ENCODE measurements around the gene SCAPER. TPM values are rescaled to one million over a fixed set of nuclear protein-coding genes. Genes with fewer than 3 reads are reported as not detected.
A peak's percentile ranks its signal among the peaks of the same experiment; 100 is the strongest.
"Not testable (repeated sequence)": the region's sequence is repeated elsewhere in the genome, so short reads cannot be mapped to it uniquely, and the experiment has no call there.

SCAPER gene
- total RNA-seq, 1 experiment from 2014 or later = 21.5 TPM

- intact Hi-C loops (cut with micrococcal nuclease; ENCODE audit: unreplicated experiment) = no loop called here
- POLR2A ChIA-PET (ENCODE audit: low non-redundant PET) = interaction anchor here (0.6 kb wide), 1 partner anchor 568 kb away, joined by 5 read pairs; the partner anchor contains the start of gene ISL2
- BruUV-seq (replicated peaks) = no TSS peak
These were observed 603 bp downstream of the SCAPER start for GRCh38 chr15:76904461-76905012.

GRCh38 chr15:76903251-76903681 lies 1.9 kb downstream of the SCAPER start:
- BruUV-seq (replicated peaks) = no TSS peak
- H3K27me3 ChIP-seq (replicated peaks; ENCODE audit: insufficient read depth, low read depth, low read length, poor library complexity) = no peaks in the 10 kb centered on the region
- intact Hi-C loops (cut with micrococcal nuclease; ENCODE audit: unreplicated experiment) = no loop called here
- no peak overlapping the region for H3K27ac ChIP-seq (ENCODE audit: low read depth, low read length, poor library complexity, severe bottlenecking)
- no peak overlapping the region for H3K4me3 ChIP-seq (ENCODE audit: low read depth, low read length, poor library complexity, severe bottlenecking)
- CTCF ChIA-PET = no interaction called here
- POLR2A ChIA-PET (ENCODE audit: low non-redundant PET) = no interaction called here
- peaks cover 19% of the 10 kb centered on the region for H3K4me1 ChIP-seq (ENCODE audit: insufficient read depth, low read length, poor library complexity, severe bottlenecking)
- no peaks in the 10 kb centered on the region for H3K36me3 ChIP-seq (ENCODE audit: insufficient read depth, low read length, poor library complexity, severe bottlenecking)
- TF ChIP-seq EZH2 (IDR thresholded peaks at IDR 0.05; ENCODE audit: borderline replicate concordance, low read depth, low read length, poor library complexity, severe bottlenecking) = no peak
- TF ChIP-seq, protein P1, sequence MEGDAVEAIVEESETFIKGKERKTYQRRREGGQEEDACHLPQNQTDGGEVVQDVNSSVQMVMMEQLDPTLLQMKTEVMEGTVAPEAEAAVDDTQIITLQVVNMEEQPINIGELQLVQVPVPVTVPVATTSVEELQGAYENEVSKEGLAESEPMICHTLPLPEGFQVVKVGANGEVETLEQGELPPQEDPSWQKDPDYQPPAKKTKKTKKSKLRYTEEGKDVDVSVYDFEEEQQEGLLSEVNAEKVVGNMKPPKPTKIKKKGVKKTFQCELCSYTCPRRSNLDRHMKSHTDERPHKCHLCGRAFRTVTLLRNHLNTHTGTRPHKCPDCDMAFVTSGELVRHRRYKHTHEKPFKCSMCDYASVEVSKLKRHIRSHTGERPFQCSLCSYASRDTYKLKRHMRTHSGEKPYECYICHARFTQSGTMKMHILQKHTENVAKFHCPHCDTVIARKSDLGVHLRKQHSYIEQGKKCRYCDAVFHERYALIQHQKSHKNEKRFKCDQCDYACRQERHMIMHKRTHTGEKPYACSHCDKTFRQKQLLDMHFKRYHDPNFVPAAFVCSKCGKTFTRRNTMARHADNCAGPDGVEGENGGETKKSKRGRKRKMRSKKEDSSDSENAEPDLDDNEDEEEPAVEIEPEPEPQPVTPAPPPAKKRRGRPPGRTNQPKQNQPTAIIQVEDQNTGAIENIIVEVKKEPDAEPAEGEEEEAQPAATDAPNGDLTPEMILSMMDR (conservative IDR thresholded peaks at IDR 0.05; ENCODE audit: low read depth, low read length) = peak; percentile 35; the same call in 1 of the 2 replicates
- peak; percentile 40 for DNase-seq (ENCODE audit: low spot score)
- H3K9me3 ChIP-seq (ENCODE audit: low read depth, low read length, poor library complexity, severe bottlenecking) = no peaks in the 10 kb centered on the region

More at GRCh38 chr15:76904461-76905012, 603 bp downstream of the SCAPER start:
- Histone ChIP-seq H3K36me3 (ENCODE audit: insufficient read depth, low read length, poor library complexity, severe bottlenecking) (no peaks in the 10 kb centered on the region), H3K4me1 (ENCODE audit: insufficient read depth, low read length, poor library complexity, severe bottlenecking) (peaks cover 19% of the 10 kb centered on the region), H3K27me3 (replicated peaks; ENCODE audit: insufficient read depth, low read depth, low read length, poor library complexity) (no peaks in the 10 kb centered on the region), H3K4me3 (ENCODE audit: low read depth, low read length, poor library complexity, severe bottlenecking) (peak overlapping the region; percentile 97), H3K27ac (ENCODE audit: low read depth, low read length, poor library complexity, severe bottlenecking) (peak overlapping the region; percentile 85), H3K9me3 (ENCODE audit: low read depth, low read length, poor library complexity, severe bottlenecking) (no peaks in the 10 kb centered on the region)
- peak; percentile 43 for DNase-seq (ENCODE audit: low spot score)
- TF ChIP-seq, protein P1 (conservative IDR thresholded peaks at IDR 0.05; ENCODE audit: low read depth, low read length) = no peak
- no peak for TF ChIP-seq EZH2 (IDR thresholded peaks at IDR 0.05; ENCODE audit: borderline replicate concordance, low read depth, low read length, poor library complexity, severe bottlenecking)
- CTCF ChIA-PET = no interaction called here

DNA sequence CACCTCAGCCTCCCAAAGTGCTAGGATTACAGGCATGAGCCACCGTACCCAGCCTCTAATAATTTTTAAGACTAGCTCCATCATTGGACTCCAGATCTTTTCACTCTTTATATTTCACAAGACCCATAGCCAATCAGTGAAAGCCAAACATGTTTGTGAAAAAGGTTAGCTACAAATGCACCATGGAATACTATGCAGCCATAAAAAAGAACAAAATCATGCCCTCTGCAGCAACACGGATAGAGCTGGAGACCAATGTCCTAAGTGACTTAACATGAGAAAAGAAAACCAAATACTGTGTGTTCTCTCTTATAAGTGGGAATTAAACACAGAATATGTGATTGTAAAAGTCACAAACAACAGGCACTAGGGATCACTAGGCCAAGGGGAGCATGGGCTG lies 3.2 kb downstream of the SCAPER start:
- Histone ChIP-seq H3K4me3 (ENCODE audit: low read depth, low read length, poor library complexity, severe bottlenecking) (no peak overlapping the region), H3K36me3 (ENCODE audit: insufficient read depth, low read length, poor library complexity, severe bottlenecking) (no peaks in the 10 kb centered on the region), H3K4me1 (ENCODE audit: insufficient read depth, low read length, poor library complexity, severe bottlenecking) (peaks cover 19% of the 10 kb centered on the region), H3K27me3 (replicated peaks; ENCODE audit: insufficient read depth, low read depth, low read length, poor library complexity) (no peaks in the 10 kb centered on the region), H3K9me3 (ENCODE audit: low read depth, low read length, poor library complexity, severe bottlenecking) (no peaks in the 10 kb centered on the region), H3K27ac (ENCODE audit: low read depth, low read length, poor library complexity, severe bottlenecking) (no peak overlapping the region)
- POLR2A ChIA-PET (ENCODE audit: low non-redundant PET) = no interaction called here
- TF ChIP-seq, protein P1 (conservative IDR thresholded peaks at IDR 0.05; ENCODE audit: low read depth, low read length) = no peak
- no peak for TF ChIP-seq EZH2 (IDR thresholded peaks at IDR 0.05; ENCODE audit: borderline replicate concordance, low read depth, low read length, poor library complexity, severe bottlenecking)
- no peak for DNase-seq (ENCODE audit: low spot score)
- CTCF ChIA-PET = no interaction called here
- no TSS peak for BruUV-seq (replicated peaks)
- intact Hi-C loops (cut with micrococcal nuclease; ENCODE audit: unreplicated experiment) = no loop called here

DNA sequence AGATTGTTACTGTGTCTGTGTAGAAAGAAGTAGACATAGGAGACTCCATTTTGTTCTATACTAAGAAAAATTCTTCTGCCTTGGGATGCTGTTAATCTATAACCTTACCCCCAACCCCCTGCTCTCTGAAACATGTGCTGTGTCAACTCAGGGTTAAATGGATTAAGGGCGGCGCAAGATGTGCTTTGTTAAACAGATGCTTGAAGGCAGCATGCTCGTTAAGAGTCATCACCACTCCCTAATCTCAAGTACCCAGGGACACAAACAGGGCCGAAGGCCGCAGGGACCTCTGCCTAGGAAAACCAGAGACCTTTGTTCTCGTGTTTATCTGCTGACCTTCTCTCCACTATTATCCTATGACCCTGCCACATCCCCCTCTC lies 5.2 kb downstream of the SCAPER start:
- POLR2A ChIA-PET (ENCODE audit: low non-redundant PET); H3K36me3 ChIP-seq (ENCODE audit: insufficient read depth, low read length, poor library complexity, severe bottlenecking); H3K27me3 ChIP-seq (replicated peaks; ENCODE audit: insufficient read depth, low read depth, low read length, poor library complexity); H3K27ac ChIP-seq (ENCODE audit: low read depth, low read length, poor library complexity, severe bottlenecking); BruUV-seq (replicated peaks); H3K9me3 ChIP-seq (ENCODE audit: low read depth, low read length, poor library complexity, severe bottlenecking); H3K4me3 ChIP-seq (ENCODE audit: low read depth, low read length, poor library complexity, severe bottlenecking); DNase-seq (ENCODE audit: low spot score); intact Hi-C loops (cut with micrococcal nuclease; ENCODE audit: unreplicated experiment); CTCF ChIA-PET: not testable (repeated sequence)
- H3K4me1 ChIP-seq (ENCODE audit: insufficient read depth, low read length, poor library complexity, severe bottlenecking) = peaks cover 12% of the 10 kb centered on the region

GRCh38 chr15:76899176-76899930 lies 5.8 kb downstream of the SCAPER start:
- BruUV-seq (replicated peaks); H3K9me3 ChIP-seq (ENCODE audit: low read depth, low read length, poor library complexity, severe bottlenecking); H3K27ac ChIP-seq (ENCODE audit: low read depth, low read length, poor library complexity, severe bottlenecking); POLR2A ChIA-PET (ENCODE audit: low non-redundant PET); DNase-seq (ENCODE audit: low spot score); H3K36me3 ChIP-seq (ENCODE audit: insufficient read depth, low read length, poor library complexity, severe bottlenecking); H3K4me3 ChIP-seq (ENCODE audit: low read depth, low read length, poor library complexity, severe bottlenecking); CTCF ChIA-PET; H3K27me3 ChIP-seq (replicated peaks; ENCODE audit: insufficient read depth, low read depth, low read length, poor library complexity); H3K4me1 ChIP-seq (ENCODE audit: insufficient read depth, low read length, poor library complexity, severe bottlenecking); intact Hi-C loops (cut with micrococcal nuclease; ENCODE audit: unreplicated experiment): not testable (repeated sequence)
